AG08395 (cell line): ENCODE results near the gene SREBF1.

Experiments used
- DNase-seq: peaks from one replicate; pipeline ENCODE4 v3.0.0; 2012; ENCODE audit warnings: mixed read lengths, low spot score

The SREBF1 gene

GRCh38 chr17:17836818-17837379 lies at the start of gene SREBF1:
Gene SREBF1, minus strand, starts transcription at chr17:17836986. Its CDS starts 169 bp downstream, at chr17:17836817.
- peak; percentile 52 for DNase-seq

GRCh38 chr17:17886226-17886625 lies 49.4 kb upstream of the SREBF1 start:
- DNase-seq = no peak

- DNase-seq = no peak
These were observed 47.9 kb upstream of the SREBF1 start for GRCh38 chr17:17884391-17885357.

GRCh38 chr17:17883801-17884200 lies 47.0 kb upstream of the SREBF1 start:
- no peak for DNase-seq

GRCh38 chr17:17882082-17882581 lies 45.3 kb upstream of the SREBF1 start:
- DNase-seq = no peak

GRCh38 chr17:17880577-17881196 lies 43.9 kb upstream of the SREBF1 start:
- DNase-seq = no peak

GRCh38 chr17:17877529-17878358 lies 41.0 kb upstream of the SREBF1 start:
- peak; percentile 83 for DNase-seq

GRCh38 chr17:17876959-17877528 lies 40.3 kb upstream of the SREBF1 start:
- DNase-seq = peak; percentile 33

GRCh38 chr17:17874478-17874877 lies 37.7 kb upstream of the SREBF1 start:
- peak; percentile 65 for DNase-seq

GRCh38 chr17:17873450-17873991 lies 36.7 kb upstream of the SREBF1 start:
- DNase-seq = no peak

GRCh38 chr17:17872547-17873345 lies 36.0 kb upstream of the SREBF1 start:
- DNase-seq = no peak

- no peak for DNase-seq
These were observed 35.1 kb upstream of the SREBF1 start for GRCh38 chr17:17871913-17872312.

- no peak for DNase-seq
These were observed 33.5 kb upstream of the SREBF1 start for GRCh38 chr17:17870247-17870646.

GRCh38 chr17:17868641-17869522 lies 32.1 kb upstream of the SREBF1 start:
- DNase-seq = peak; percentile 26

GRCh38 chr17:17866897-17867296 lies 30.1 kb upstream of the SREBF1 start:
- DNase-seq = no peak

GRCh38 chr17:17866425-17866824 lies 29.6 kb upstream of the SREBF1 start:
- no peak for DNase-seq

GRCh38 chr17:17865035-17865434 lies 28.2 kb upstream of the SREBF1 start:
- DNase-seq = no peak

- no peak for DNase-seq
These were observed 24.0 kb upstream of the SREBF1 start for GRCh38 chr17:17860766-17861107.
